NCI-H345 (cell line): ENCODE data around the gene NINJ2.

Experiments
- DNase-seq: peaks from one replicate; lab custom pipeline; 2025; lab: John Stamatoyannopoulos, UW

NINJ2 gene

DNA sequence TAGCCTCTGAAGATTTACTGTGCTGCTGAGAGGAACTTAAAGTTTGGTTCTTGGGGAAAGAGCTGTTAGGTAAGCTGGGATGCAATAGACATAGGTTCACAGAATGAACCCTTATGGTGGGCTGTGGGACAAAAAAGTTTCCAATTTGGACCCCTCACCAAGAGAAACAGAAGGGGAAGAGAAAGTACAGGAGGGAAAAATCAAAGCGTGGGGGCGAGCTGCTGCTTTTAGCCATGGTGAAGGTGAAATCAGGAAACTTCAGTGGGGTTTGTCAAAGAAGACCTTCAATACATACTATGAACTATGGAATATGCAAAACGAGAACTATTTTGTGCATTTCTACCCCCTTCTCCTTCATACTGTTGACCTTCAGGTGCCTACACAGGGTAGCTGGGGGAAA is 10.6 kb upstream of the NINJ2 start:
- no peak for DNase-seq

DNA sequence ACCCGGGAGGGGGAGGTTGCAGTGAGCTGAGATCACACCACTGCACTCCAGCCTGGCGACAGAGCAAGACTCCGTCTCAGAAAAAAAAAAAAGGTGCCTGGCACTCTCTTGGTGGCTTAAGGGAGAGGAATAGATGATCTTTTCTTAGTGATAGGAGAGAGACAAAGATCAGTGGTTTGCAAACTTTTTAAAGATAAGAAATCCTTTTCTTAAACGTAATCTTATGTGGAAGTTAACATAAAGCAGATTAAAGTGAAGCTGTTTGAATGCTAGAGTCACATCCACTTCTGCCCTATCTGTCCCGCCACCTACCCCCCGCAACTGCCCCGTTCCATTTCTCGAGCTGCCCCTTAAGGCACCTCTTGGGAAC is 6.3 kb upstream of the NINJ2 start:
- DNase-seq, result no peak

DNA sequence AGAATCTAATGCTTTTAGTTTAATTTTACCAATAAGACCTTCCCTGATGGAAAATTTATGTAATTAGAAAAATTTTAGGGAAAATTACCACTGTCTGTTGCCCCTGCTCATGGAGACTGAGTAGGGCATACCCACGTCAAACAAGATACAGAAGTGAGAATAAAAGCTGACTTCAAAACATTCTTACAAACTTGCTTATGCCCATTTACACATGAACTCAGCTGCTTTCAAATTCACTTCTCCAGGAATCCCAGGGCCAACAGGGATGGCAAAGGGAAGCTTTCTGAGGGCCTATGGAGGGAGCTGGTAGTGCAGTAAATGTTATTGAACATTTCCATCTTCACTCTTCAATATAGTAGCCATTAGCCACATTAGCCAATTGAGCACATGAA is 4.8 kb upstream of the NINJ2 start:
- DNase-seq, result no peak

DNA sequence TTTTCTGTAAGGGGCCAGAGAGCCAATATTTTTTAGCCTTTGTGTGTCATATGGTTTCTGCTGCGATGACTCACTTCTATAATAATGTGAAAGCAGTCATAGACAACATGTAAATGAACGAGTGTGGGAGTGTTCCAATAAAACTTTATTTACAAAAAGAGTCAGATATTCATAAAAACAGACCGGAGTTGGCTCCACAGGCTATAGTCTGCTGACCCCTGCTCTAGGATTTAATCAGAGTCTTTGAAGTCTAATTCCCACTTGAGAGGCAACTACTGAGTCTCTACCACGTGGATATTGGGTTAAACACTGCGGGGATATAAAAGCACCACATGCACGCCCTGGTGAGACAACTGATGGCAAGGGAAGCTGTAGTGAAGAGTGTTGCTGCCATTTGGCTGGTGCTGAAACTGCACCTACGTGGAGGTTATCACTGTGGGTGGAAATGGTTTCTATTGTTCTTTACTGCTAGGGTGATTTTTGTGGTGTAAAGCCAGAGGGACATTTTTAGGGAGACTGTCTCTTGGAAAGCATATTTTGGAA is 3.6 kb upstream of the NINJ2 start:
- no peak for DNase-seq

DNA sequence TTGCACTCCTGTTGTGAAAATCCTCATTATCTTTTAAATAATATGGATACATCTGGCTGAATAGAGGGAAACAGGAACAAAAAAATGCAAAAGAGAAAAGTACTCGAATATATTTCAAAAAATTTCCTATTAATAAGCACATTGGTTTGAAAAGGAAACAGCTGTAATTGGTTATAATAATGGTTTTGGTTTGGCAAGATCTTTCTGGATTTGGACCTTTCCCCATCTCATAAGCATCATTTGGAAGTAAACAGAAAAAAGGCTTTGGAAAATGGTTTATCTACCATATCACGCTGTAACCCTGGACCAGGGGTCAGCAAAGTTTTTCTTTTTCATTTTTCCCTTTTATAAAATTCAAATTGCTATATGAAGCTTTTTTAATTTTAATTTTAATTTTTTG is 2.8 kb upstream of the NINJ2 start:
- no peak for DNase-seq

DNA sequence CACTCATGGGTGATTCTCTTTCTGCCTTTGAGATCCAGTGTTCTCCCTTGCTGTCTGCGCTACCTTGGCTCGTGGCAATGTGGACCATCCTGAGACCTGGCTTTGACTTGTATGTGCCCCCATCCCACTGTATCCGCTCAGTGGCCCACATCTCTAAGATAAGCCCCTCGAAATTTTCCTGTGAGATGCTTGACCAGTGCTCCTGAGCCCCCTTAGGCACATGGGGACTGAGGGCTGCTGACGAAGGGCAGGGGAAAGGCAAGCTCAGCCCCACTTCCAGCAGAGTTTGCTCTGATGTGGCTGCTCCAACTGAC is 1.5 kb upstream of the NINJ2 start:
- DNase-seq, result no peak

DNA sequence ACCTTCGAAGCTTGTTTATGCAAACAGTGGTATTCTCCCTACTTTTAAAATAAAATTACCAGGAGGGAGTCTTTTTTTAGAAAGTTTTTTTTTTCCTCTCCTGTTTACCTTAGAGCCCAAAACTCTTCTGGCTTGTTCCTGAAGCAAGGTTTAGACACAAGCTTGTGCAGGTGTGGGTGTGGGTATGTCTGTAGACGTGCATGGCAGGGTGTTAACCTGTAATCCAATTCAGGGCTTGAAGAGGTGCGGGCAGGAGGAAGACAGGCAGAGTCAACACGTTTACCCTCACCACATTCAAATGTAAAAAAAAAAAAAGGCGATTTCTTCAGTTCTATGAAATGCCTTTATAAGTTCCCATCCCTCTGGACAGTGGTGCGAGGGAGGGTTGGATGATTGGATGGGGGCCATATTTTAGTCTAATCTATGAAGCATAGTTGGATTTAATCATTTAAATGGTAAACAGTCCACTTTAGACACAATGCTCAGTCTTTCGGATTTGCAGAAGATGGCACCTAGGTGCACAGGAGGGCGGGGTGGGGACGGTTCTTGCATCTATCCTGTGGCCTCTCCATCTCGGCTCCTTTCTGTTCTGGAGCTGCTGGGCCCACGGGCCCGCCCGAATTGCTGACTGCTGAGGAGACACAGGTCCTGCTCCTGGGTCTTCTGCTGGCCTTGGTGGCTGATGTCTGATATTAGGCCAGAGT is 982 bp upstream of the NINJ2 start:
- no peak for DNase-seq

DNA sequence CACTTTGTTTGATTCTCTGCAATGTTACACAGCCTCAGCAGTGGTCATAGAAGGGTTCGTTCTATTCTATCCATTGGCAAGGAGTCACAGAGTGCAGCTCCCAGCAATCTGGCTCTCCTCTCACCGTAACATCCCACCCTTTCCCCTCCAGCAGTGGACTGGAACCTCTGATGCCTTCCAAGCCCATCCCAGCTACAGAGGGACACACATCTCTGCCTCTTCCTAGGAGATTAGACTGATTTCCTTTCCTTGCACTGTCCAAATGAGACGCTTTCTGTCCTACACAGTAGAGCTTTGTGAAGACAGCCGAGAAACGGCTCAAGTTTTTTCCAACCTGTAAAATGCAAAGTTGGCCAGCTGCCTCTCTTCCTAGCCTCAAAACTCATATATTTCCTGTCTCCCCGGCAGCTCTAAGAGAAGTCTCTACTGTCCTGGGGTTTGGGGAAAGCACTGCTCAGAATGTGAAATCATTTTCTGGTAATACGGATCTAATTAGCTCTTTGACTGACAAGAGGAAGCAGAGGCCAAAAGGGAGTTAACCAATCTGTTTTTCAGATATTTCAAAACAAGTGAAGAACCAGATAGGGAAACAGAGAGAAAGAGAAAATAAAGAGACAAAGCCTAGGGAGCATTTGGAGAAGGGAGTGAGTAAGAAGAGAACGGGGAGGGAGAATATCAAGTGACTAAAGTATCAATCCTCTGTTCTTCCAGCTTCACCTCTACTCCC is 516 bp downstream of the NINJ2 start:
- DNase-seq, result no peak

DNA sequence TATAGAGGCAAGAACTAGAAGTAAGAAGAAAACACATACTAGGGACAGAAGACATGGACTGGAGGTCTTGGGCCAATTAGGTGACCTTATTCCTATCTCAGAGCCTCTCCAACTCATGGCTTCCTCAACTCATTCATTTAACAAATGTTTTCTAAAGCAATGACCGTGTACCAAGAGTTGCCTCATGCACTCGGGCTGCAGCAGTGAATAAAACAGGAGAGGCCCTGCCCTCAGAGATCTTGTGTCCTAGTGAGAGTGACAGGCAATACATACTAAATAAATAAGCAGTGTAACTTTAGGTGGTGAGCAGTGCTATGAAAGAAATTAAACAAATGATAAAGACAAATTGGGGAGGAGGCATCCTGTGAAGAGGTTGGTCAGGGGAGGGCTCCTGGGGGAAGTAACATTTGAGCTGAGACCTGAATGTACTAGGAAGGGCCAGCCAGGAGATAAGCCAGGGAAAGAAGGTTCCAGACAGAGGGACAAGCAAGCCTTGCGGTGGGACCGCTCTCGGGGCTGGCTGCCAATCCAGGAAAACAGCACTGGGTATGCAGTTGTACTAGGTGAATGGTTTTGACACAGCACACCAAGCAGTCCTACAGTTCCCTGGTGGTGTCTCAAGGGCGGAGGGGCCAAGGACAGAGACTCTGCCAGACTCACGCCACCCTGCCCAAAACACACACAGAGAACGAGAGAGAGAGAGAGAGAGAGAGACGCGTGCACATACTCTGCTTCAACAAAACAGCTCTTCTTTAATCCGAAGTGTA is 1.3 kb downstream of the NINJ2 start:
- no peak for DNase-seq

DNA sequence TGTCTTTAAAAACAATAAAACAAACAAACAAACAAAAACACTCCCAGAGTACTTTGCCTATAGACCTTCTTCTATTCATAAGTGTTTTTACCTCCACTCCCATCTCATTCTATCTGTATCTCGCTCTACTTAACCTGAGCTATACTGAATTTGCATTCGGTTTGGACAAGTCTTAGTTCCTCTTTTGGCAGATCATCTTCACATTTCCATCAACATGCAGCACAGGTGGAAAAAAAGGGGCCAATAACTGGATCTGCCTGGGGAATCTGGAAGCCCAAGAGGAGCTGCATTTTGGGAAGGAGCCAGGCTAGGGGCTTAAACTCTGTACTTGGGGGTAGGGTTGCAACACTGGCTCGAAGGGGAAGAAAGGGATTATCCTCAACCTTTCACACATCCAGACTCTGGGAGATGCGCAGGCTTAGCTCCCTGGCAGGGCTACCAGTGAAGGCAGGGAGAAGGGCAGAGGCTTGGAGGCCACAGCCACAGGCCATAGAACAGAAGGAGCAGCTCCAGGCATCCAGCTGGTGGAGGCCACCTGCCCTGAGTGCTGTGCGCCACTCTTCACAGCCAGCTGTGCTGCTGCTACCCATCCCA is 4.1 kb downstream of the NINJ2 start:
- no peak for DNase-seq

DNA sequence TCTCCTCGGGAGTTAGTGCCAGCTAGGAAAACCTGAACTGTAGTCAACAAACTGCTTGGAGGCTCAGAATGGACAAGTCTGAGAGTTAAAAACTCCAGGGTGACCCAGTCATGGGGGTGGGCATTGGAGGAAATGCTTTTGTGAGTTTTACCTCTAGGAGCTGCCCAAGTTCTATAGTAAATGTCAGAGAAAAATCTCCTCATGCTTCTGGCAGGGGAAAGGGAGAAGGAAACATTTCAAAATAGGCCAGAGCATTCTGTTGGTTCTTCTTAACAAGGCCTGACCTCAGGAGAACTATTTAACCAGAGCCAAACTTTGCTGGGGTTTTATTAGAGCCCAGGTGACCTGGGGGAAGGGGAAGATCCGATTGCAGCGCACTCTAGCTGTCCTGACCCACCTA is 12.3 kb downstream of the NINJ2 start:
- no peak for DNase-seq

DNA sequence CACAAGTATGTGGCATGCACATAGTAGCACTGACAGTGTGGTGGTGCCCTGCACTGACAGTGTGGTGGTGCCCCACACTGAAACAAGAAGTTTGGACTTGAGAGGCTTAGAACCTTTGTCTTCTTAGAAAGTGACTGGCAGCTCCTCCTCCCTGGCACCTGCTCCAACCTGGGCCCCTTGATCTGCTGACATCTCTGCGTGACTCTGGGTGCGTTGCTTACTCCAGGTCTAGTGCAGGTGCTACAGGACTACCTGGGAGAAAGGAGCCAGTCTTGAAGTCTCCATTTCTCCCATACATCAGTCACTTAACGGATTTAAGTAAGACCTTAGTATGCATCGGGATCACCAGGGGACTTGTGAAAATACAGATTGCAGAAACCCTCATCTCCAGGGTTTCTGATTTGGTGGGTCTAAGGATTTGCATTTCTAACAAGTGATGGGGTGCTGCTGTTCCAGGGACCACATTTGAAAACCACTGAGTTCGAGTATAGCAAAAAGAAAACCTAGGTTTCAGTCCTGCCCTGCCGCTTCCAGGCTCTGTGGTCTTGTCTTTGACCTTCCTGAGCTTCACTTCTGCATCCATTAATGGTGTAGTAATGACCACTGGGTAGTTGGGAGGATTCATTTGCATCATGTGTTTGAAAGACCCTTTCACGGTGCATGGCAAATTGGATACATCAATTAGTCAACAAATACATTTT is 15.7 kb downstream of the NINJ2 start:
- DNase-seq, result no peak

DNA sequence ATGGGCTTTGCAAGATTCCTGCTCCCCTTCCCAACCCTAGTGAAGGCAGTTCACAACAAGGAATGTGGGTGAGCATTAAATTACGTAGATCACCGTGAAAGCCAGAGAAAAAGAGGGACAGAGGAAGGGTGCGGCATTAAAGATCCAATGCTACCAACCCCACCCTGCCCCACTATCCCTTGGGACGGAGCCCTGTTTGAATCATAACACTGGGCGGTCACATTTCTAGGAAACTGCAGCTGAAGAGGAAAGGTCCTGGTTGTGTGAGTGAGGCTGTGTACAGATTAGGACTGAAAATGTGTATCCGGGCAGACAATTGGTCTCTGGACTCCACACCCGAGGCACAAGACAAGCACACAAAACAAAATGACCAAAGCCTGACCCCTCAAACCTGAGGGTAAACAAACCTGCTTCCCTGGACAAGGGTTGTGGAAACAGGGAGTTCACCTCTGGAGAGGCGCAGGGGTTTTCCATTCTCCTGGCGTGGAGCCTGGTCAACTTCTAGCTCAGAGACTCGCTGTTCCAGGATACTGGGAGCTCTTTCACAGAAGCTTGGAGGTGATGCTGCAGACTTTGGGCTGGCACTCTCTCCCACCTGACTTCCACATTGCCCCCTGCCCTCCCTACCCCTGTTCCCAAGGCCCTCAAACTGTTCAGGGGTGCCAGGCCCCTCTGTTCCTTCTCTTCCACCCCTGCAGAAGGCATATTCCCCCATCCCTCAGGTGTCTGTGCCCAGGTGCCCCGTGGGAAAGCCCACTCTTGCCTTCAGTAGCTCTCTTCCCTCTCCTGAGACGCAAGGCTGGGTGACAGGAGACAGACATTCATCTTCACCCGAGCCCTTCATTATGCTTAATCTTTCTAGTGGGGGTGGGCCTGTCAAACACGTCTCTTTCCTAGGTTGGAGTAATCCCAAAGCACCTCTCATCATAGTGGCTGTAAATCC is 16.5 kb downstream of the NINJ2 start:
- no peak for DNase-seq

DNA sequence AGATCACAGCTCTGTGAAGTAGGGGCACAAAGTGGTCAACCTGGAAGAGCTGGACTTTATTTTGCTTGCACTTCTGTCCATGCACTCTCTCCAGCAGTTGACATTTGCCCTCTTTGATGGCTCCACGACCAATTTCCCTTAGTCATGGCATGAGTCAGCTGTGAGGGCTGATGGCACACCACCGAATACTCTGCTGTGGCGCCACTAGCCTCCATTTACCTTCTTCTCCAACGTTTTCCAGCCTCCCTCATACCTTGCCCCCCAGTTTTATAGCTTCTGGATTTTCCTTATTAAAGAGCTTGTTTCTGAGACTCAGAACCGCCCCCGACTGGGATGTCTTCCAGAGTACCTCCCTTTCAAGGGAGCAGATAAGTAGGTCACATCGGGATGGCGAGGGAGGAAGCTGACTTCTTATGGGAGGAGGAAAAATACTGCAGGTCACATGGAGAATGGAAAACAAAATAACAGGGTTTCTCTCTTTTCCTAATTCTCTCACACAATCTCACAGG is 17.6 kb downstream of the NINJ2 start:
- DNase-seq, result no peak

DNA sequence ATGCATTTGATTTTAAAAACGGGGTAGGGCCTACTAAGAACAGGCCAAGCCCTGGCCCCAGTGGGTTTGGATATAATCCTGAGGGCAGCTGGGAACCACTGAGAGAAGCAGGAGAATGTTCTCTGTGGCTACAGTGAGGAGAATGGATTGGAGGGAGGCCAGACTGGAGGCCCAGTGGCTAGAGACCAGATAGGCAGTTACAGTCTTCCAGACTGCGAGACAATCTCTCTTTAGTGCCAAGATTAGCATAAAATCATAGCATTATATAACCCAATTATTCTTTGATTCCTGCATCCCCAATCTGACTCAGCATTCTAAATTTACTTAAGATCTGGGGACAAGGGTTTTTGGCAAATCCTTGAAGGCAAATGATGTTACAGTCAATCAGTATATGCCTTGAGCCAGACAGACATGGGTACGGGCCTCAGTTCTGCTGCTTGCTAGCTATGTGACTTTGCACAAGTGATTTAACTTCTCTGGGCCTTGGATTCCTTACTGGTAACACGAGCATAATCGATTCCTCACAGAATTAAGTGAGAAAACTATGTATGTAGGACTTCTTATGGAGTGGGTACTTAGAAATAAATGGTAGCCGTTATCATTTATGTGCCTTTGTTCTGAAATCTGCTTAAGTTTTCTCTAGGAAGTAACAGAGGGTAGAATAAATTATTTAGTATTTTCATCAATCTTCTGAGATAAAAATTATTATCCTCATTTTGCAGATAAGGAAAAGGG is 18.3 kb downstream of the NINJ2 start:
- no peak for DNase-seq

DNA sequence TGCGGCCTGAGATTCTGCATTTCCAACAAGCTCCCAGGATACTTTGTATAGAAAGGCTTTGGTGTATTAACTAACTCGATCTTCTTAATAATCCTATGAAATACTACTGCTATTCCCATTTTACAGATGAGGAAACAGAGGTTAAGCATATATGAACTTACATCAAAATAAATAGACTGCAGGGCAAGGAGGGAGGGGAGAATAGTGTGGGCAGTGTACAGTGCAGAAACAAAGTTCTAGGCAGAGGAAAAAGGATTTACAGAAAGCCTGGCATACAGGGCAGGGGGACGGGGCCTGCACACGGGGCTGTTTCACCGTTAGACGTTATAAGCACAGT is 19.0 kb downstream of the NINJ2 start:
- DNase-seq, result no peak

DNA sequence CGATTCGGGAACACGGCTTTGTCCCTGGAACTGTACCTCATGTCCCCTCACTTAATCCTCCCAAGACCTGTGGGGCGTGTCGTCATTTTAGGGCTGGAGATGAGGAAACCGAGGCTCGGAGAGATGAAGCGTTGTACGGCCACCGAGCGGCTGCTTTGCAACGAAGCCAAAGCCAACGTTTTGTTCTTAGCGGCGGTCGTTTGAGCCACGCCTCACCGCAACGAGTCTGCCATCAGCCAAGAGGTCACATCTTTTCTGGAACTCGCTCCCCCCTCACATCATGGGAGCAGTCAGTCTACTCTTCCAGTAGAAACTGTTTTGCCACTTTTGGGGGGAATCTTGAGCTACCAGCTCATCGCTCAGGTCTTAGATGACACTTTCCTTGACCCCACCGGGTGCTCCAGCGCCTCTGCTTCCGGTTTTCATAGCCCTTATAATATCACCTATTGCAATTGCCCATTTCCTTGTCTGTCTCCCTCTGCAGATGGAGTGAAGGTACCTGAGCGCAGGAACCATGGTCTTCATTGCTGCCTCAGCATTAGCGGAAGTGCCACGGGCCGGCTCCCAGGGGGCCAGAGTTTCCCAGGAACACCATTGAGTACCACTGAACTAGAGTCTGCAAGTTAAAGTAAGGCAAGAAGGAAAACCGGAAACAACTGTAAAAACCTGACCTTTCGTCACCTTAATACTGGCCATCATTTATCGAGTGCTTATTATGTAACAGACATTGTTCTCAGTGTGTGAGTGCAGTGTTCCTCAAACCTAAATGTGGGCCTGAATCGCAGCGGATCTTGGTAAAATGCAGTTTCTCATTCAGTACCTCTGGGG is 19.6 kb downstream of the NINJ2 start:
- DNase-seq, result no peak

DNA sequence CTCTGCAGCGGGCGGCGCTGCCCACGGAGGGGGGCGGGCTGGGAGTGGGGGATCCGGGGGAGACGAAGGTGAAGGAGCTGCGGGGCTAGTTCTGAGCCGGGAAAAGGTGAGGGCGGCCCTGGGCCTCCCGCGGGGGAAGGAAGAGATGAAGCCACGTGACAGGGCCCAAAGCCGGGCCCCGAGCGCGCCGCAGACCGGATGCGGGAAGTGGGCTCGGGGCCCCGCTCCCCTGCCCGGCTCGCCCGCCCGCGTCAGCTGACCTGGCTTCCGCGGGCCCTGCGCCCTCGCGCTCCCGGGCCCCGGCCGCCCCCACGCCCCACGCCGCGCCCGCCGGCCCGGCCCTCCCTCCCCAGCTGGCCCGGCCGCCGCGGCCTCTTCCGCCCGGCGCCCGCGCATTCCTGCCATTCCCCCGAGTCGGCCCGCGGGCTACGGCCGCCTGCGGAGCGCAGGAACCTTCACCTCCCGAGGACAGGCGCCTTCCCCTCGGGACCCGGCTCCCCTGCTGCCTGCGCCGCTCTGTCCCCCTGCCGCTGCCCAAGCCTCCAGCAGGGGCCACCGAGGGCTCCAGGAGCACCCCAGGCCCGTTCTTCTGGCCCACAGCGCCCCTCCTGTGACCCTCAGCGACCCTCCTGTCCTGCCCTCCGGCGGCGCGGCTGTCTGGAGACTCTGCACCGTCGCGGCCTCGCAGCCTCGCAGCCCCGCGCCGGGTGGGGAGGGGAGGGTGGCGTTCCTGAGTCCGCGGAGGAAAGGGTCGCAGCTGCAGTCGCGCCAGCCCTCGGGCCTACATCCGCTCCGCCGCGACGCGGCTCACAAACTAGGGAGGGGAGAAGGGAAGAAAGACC is 20.4 kb downstream of the NINJ2 start:
- peak; percentile 59 for DNase-seq
